Measurements from ENCODE around the gene SPAG7.
"Not testable (repeated sequence)": the region's sequence is repeated elsewhere in the genome, so short reads cannot be mapped to it uniquely, and the experiment has no call there.

The SPAG7 gene

GRCh38 chr17:4935650-4936049, 32.0 kb downstream of the SPAG7 start:
- no peak for DNase-seq

GRCh38 chr17:4934173-4934979, 33.2 kb downstream of the SPAG7 start:
- no peak for DNase-seq

- DNase-seq: no peak
Observed at GRCh38 chr17:4933646-4934045, 34.0 kb downstream of the SPAG7 start.

GRCh38 chr17:4932756-4933155, 34.9 kb downstream of the SPAG7 start:
- DNase-seq: no peak

GRCh38 chr17:4931963-4932362, 35.7 kb downstream of the SPAG7 start, which contains the start of gene GP1BA:
TSS of gene GP1BA (plus strand) at chr17:4932277. CDS start at chr17:4932605, 328 bp downstream.
- DNase-seq: no peak

GRCh38 chr17:4928881-4929280, 38.7 kb downstream of the SPAG7 start:
- DNase-seq: no peak

GRCh38 chr17:4926577-4927335, 40.9 kb downstream of the SPAG7 start:
- DNase-seq: not testable (repeated sequence)

- no peak for DNase-seq
Observed at GRCh38 chr17:4921320-4921719, 46.3 kb downstream of the SPAG7 start.

- DNase-seq: no peak
Observed at GRCh38 chr17:4920351-4921048, 47.1 kb downstream of the SPAG7 start.

- DNase-seq: no peak
Observed at GRCh38 chr17:4919511-4920047, 48.0 kb downstream of the SPAG7 start.

GRCh38 chr17:4914551-4914950, 53.1 kb downstream of the SPAG7 start:
- not testable (repeated sequence) for DNase-seq

GRCh38 chr17:4913994-4914393, 53.6 kb downstream of the SPAG7 start:
- DNase-seq: no peak
